NCI-H510A treated with DMSO at 0.1 percent for 48 hours (cell line): ENCODE data around the gene FZD7.

Experiments used
- DNase-seq: peaks from one replicate; lab custom pipeline; 2025; lab: John Stamatoyannopoulos, UW

The FZD7 gene

DNA sequence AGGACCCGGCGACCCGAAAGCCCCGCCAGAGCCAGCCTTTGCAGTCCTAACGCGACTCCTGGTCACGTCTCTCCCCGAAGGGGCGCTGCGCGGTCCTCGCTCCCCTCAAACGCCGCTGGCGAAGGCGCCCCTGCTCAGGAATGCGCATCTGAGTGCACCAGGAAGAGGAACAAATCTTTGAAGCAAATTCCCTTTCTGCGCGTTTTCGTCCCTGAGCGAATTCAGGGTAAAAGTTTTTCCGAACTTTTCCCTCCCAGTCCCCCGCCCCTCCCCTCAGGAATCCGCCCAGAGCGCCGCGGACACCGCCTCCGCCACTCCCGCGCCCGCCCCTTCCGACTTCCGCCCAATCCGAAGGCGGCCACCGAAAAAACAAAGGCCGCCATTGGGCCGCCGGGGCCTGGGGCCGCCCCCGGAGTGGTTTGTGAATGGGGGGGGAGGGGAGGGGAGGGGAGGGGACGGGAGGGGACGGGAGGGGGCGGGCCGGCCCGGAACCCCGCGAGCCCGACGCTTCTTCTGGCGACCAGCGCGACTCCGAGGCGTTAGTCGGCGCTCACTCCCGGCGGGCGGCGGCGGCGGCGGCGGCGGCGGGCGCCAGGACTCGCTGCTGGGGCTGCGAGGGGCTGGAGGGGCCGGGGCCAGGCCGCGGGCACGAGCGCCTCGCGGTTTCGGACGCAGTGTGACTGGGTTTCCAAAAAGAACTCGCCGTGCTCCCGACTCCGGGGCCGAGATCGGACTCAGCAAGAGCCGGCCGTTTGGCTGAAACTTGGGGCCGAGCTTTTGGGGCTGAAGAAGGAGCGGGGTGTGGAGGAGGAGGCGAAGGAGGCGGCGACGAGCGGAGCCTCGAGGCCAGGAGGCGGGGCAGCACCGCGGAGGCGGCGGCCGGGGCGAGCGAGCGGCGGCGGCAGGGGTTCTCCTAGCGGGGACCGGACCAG is at the start of gene FZD7:
Gene FZD7 (plus strand): TSS at position 539 of the 932 bp plus-strand sequence. CDS start 793 bp downstream, outside the sequence.
- DNase-seq: peak; percentile 81

- no peak for DNase-seq
These were observed 49.3 kb upstream of the FZD7 start for GRCh38 chr2:201984333-201984732.

- no peak for DNase-seq
These were observed 48.7 kb upstream of the FZD7 start for GRCh38 chr2:201984800-201985525.

GRCh38 chr2:201985728-201986462 is 47.8 kb upstream of the FZD7 start:
- no peak for DNase-seq

DNA sequence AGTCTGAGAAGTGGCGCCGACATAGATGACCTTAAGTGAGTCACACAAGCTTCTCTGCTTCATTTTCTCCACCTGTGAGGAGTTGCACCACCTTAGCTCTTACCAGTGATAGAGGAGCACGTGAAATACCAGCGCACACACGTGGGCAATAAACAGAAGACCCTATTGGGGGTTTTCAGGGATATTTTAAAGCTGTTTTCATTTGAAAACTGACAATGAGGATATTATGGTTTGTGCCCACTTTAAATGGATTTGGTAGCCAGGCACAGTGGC is 47.3 kb upstream of the FZD7 start:
- DNase-seq: no peak

DNA sequence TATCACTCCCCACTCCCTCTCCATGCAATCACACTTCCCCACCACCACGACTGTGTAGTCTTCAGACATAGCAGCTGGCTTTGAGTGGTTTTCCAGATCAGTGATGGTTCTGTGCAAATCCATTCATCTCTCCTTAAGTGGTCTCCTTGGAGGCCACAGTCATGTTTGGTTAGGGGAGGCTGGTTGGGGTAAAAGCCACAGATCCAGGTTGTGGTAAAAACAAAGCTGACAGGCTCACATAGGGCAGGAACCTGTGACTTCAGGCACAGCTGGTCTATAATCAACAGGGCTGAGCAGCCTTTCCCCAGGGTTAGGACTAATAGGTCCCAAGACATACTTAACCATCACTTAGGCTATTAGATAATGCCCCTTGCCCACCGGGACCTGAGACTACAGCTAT is 46.2 kb upstream of the FZD7 start:
- no peak for DNase-seq

DNA sequence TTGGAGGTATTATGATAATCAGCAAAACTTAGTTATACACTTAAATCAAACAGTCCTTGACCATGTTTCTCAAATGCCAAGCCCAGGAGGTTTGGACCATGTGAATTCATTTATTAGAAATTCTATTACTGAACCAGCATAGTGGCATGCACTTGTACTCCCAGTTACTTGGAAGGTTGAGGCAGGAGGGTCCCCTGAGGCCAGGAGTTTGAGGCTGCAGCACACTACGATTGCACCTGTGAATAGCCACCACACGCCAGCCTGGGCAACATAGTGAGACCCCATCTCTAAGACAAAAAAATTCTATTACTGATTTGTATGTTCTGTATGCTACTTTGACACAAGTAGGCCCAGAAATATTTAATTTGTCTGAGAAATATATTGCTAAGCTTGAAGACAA is 43.6 kb upstream of the FZD7 start:
- no peak for DNase-seq

GRCh38 chr2:201992960-201993359 is 40.7 kb upstream of the FZD7 start:
- no peak for DNase-seq

DNA sequence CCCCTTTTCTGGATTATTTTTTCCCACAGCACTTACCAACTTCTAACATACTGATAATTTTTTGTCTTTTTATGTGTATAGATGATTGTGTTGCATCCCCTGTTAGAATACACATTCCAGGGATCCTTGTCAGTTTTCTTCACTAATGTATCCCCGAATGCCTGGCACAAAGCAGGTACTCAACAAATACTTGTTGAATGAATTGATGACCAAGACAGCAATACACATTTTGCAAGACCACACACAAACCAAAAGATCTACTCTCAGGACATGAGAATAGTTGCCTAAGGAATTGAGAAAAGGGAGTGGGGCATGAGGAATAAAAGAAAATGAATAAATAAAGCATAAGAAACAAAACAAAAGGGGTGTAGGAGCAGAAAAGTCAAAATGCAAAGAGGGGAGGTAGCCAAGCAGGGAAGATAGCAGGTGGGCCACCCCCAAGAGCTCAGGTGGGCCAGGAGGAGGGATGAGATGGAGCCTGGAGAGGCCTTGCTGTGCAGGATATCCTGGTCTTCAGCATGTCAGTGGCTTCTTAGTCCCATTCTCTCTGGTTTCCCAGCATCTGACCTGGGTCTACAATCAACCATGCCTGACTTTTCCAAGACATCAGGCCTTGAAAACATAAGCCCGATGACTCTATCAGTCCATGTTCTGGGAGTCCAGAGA is 38.5 kb upstream of the FZD7 start:
- no peak for DNase-seq

DNA sequence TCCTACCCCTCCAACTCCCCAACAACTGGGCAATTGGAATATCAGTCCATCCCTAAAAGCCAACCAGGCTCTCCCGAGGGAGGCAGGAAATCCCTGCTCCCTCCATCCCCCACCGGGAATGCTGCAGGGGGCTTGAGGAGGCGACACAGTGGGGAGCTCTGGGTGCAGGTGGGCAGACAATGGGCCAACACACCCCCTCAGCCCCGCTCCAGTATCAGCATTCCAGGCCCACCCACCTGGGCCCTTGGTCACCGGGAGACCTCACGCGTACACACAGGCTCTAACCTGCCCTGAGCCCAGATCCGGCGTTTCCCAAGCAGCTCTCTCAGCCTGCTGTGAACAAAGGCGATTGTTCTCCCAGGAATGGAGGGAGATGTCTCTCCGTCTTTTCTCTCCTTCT is 37.6 kb upstream of the FZD7 start:
- no peak for DNase-seq

- peak; percentile 23 for DNase-seq
These were observed 36.9 kb upstream of the FZD7 start for GRCh38 chr2:201996679-201997314.

GRCh38 chr2:201999279-201999678 is 34.4 kb upstream of the FZD7 start:
- DNase-seq: no peak

- no peak for DNase-seq
These were observed 31.8 kb upstream of the FZD7 start for GRCh38 chr2:202001826-202002225.

DNA sequence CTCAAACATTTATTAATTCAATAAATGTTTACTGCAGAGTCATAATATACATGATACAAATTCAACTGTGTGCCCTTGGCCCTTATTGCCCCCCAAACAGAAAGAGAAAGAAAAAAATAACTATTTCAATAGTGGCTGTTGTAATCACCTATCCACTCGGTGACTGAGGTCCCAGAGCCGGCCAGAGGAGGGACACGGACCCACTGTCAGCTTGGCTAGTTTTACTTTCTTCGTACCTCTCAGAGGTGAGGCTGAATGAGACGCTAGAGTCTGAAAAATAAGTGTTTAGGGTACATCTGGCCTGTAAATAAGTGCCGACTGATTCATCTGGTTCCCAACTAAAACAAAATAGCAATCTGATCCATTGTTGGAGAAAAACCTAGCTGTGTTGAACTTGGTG is 31.3 kb upstream of the FZD7 start:
- no peak for DNase-seq

DNA sequence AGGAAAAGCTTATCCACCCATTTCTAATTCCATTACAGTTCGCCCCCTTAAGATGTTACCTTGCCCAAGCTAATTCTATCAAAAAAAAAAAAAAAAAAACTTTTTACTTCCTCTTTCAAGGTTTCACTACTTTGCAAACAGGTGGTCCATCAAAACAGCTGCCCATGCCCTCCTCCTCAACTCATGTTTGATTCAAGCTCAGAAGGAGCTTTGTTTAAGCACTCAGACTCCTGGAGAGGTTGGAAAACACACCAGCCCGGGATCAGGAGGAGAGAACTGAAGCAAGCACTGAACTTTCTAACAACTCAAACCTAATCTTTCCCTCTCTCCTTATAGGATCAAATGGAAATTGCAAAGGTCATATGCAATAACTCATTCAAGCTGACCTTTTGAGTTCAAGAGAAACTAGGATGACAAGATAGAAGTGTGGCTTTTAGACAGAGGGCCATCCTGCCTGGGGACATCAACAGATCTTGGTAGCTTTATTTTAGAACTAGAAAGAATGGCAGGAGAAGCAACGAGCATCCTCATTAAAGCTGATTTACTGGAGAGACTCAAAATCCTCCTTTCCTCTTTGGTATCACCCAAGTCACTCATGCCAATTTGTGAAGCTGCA is 28.3 kb upstream of the FZD7 start:
- no peak for DNase-seq

DNA sequence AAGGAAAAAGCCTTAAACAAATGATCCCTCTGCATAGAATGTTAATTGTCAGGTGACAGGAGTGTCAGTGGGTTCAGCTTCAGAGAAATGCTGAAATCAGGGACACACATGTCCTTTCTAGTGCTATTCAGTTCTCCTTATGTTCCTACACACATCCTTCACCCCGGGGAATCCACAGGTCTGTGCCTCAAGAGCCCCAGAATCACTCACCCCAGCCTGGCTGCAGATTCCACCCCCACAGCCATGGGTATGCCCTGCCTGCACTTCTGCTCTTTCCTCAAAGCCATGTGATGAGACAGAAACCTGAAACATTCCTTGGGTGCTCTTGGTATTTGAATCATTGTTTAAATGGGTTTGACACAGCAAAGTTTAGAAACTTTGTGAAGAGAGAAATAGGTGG is 27.4 kb upstream of the FZD7 start:
- no peak for DNase-seq

DNA sequence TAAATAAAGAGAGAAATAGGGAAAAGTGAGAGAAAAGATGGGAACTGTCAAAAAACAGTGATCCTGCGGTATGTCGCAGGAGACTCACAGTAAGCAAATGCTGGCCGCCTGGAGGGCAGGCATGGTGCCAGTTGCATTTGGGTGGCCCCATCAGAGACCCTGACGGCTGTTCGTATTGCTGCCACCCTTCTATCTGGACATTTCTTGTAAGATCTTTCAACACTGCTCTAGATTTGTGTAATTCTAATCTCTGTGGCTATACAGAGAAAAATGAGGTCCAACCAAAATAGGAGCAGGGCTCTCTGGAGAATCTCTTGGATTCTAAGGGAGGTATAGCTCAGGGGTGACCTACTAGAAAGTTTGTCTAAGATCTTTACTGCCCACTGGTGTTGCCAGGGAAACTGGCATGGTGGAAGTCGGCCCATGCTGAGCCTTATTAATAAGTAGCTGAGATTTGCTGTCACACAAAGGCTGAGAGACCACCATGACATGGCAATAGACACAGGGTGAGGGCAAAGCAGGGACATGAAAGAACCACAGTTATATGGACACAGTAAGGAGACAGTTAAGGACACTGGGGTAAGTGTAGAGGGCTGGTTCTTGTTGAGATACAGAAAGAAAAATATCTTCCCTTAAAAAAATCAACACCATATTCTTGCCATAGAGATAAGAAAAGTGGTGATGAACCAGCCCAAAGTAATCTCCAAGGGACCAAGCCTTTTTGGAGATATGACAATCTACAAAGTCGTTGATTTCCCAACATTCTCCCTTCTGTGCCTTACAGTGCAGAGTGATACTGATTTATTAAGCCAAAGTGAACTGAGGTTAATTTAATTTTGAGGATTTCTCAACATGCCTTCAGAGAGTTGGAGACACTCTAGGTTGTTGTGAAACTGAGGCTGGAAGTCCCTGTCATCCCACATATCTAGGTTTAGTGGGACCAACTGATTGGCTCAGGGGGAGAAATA is 26.4 kb upstream of the FZD7 start:
- DNase-seq: no peak

DNA sequence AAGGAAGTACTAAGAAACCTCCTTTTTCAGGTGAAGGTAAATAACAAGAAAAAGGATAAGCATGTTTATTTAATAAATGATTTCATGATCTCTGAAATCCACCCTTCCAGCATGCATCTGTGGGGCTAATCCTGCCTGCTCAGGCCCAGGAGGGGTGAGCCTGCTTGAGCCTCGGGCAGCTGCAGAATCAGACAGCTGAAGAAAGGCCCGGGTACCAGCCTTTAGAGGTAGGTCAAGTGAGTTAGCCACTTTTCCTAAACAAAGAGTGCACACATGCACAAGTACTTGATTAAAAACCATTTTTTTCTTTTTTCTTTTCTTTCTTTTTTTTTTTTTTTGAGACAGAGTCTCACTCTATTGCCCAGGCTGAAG is 25.7 kb upstream of the FZD7 start:
- no peak for DNase-seq

DNA sequence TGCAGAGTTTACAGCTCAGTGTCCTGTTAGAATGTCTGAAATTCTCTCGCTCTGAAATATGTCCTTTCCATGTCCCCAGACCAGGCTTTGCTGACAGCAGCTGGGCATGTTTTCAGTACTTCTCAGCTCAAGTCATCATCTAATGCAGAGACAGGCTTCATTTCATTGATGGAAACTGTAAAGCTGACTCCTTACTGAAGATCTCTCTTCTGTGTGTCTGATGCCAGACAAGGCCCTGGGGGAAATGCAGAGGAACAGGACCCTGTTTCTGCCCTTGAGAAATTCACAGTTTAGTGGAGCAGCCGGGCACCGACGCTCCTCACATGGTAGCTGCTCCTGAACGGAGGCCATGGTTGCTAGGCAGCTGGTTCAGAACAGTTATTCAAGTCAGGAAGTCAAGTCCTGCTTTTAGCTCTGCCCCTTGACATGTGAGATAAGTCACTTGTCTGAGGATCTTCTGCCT is 24.6 kb upstream of the FZD7 start:
- DNase-seq: peak; percentile 8

- DNase-seq: no peak
These were observed 24.1 kb upstream of the FZD7 start for GRCh38 chr2:202009581-202009980.
